Spleen (tissue), 7 donors: ENCODE measurements around the gene CLHC1.

Experiments
- CTCF ChIP-seq, 11 experiments: fragments of 200-600 bp in 7 of 11; fragments of 450-650 bp in 4 of 11; sonication (generic) in 4 of 11; IDR thresholded peaks in 8 of 11; conservative IDR thresholded peaks in 3 of 11; 1 replicate in 7 of 11; 2 replicates in 4 of 11; pipeline versions ENCODE4 v1.4.0 to v1.8.0; 2016 to 2021; ENCODE audit warnings: antibody characterized with exemption in 11 of 11, inconsistent platforms in 4 of 11, mild to moderate bottlenecking in 1 of 11
- POLR2A ChIP-seq, 3 donors: fragments of 450-650 bp; IDR thresholded peaks; one replicate each; pipeline ENCODE4 v1.5.1; 2017; ENCODE audit warnings: antibody characterized with exemption in 3 of 3, mild to moderate bottlenecking in 1 of 3
- POLR2AphosphoS5 ChIP-seq, 3 donors: sonication (generic); formaldehyde crosslinking; IDR thresholded peaks; one replicate each; pipeline ENCODE4 v1.5.1; 2017; ENCODE audit warnings: antibody characterized with exemption in 3 of 3
- donor health status: DM: no; HTN: no; CAD: no; lungs with moderate emphysema.
- donor health status: DM: no; HTN: no; CAD: no.
- donor health status: DM: no; HTN: no; CAD: no.

GRCh38 chr2:55225481-55226020 is 6.5 kb downstream of the CLHC1 start:
- TF ChIP-seq CTCF (IDR thresholded peaks at IDR 0.05 in 8 of 11, conservative IDR thresholded peaks at IDR 0.05 in 3 of 11) (no peak), POLR2AphosphoS5 (IDR thresholded peaks at IDR 0.05) (no peak), POLR2A (IDR thresholded peaks at IDR 0.05) (no peak)
